OCI-M2 (cell line): Measurements from ENCODE around the gene CELF2.

ENCODE experiments used
- DNase-seq: peaks from one replicate; lab custom pipeline; 2025; ENCODE audit not compliant: unreplicated experiment; lab: John Stamatoyannopoulos, UW

Gene CELF2

DNA sequence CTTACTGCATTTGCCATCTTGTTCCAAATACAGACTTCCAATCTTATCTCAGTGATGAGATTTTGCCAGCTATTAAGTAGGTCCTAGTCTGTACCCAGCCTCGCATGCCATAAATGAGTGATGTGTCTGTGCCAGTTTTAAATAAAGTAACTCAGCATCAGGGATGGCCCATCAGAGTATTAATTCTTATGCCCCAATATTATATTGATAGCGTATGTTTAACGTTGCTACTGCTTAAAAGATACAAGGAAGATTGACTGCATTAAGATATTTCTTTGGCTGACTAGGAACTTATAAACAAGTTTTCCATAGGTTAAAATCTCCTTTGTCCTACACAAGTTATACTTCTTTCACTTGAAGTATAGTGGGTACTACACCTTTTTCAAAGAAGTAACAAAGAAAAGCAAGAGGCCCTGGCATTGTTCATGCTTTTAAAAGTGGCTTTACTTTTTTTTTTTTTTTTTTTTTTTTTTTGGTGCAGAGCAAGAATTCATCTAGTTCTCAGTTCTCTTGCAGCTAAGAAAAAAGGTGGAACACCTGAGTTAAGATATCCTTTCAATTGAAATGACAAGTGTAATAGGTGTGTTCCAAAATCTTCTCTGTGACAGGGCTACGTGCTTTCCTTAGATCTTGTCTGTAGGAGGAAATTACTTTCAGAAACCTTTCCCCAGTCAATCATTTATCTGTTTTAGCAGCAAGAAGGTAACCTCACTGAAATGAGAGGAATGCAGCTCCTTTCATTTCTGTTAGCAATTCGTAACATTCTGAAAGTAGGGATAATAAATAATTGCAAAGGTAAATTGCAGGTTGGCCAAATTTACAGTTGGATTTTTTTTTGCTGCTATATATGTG is 245.0 kb downstream of the CELF2 start:
- no peak for DNase-seq

DNA sequence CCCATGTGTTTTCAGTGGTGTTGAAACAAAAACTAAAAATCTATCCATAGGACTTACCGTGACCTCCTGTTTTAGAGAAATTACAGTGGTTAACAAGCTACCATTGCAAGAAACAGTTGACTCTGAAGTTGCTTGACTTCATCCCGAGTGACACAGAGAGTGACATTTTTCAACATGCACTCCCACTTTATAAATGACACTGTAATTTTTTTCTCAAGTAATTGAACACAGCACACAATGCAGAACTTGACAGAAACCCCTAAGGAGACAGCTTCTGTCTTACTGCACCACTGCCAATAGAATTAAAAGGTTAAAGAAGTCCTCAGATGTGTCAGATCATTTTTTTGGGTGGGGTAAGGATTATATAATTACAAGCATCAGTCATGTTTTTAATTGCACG is 246.1 kb downstream of the CELF2 start:
- DNase-seq, result no peak

DNA sequence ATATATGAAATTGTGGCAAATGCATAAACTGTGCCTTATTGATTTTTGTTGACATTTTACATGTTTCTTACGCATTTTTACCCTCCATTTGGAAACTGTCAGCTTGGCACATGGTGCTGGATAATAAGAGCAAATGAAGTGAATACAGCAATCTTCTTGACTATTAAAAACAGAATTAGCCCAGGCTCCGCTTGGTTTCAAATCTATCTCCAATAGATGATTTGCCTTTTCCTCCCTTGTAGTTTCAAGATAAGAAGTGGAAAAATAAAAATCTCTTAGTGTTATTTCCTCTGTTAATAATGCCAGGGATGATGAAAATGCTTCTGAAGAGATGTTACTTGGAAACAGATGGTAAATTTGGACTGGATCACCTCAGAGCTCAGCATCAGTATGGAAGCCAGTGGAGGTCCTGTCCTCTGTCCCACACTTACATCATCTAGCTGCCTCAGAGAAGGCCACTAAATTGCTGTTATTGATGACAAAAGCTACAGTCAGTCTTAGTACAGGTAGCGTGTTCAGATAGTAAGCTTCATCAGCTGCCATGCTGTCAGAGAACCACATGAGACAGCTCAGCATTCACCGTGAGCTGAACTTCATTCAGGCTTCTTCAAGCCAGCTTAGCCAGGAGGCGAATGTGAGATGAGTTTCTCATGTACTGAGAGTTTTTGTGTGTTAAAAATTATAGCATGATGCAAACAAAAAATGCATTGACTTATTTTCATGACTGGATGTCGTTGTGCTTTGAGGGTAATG is 246.8 kb downstream of the CELF2 start:
- no peak for DNase-seq

DNA sequence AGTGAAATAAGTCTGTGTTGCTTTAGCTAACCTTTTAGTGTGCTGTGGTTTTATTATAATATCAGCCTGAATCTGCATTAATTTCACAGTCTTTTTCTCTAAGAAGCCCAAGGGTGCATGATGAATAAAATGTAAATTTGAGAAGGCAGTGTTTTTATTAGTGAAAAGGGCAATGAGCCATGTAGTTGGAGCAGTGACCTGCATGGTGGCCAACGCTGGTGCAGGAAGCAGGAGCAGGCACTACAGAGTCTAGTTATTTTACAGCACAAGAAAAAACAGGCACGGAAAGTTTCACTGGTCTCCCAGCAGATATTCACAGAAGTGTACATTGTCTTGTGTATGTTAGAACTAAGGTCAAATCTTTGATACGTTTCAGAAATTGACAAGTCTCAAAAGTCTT is 247.8 kb downstream of the CELF2 start:
- no peak for DNase-seq

DNA sequence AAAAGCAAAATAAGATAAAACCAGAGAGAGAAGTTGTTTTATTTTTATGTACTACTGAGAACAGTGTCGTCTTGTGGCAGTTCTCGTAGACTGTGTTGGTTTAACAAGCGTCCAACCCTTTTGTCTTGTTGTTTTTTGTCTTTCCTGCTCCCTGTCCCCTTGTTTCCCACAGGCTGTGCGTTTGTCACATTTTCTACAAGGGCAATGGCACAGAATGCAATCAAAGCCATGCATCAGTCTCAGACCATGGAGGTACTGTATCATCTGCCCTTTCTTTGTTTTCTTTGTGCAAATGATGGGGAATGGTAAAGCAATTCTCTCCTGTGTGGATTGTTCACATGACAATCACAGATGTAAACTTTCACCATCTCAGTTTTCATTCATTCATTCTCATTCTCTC is 248.8 kb downstream of the CELF2 start:
- no peak for DNase-seq

DNA sequence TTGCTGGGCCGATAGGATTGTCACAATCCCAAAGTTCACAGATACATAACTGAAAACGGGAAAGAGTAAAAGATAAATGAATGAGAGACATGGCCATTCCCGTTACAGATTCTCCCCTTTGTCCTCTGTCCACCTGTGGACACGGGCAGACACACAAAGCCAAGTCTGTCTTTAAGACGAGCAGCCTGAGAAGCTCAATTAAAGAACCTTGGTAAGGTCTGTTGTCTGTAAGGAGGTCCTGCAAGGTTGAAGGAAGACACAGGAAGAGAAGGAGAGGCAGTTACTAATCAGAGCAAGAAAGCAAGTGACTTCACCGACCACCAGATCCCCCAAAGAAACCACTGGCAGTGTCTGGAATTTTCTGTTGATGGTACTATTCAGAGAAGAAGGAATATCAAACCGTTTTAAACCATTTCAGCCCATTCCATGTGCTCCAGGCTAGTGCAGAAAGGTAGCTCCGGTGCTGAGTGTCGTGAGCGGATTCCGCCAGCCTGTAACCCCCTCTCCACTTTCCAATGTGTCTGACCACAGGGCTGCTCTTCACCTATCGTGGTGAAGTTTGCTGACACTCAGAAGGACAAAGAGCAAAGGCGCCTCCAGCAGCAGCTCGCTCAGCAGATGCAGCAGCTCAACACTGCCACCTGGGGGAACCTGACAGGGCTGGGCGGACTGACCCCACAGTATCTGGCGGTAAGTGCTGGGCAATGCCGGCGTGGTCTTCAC is 252.6 kb downstream of the CELF2 start:
- DNase-seq, result no peak

DNA sequence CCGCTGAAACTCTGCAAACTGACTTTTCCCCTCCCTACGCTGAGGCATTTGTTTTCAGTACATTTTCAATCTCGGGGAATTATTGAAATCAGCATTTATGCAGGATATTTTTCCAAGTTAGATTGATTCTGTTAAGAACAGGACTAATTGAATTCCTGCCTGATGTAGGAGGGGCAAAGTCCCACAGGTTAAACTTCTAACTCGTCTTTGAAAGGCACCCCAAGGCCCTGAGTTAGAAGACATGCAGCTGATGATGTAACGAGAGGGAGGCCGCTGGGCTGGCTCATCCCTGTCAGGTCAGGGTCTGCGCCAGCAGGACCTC is 253.1 kb downstream of the CELF2 start:
- no peak for DNase-seq

DNA sequence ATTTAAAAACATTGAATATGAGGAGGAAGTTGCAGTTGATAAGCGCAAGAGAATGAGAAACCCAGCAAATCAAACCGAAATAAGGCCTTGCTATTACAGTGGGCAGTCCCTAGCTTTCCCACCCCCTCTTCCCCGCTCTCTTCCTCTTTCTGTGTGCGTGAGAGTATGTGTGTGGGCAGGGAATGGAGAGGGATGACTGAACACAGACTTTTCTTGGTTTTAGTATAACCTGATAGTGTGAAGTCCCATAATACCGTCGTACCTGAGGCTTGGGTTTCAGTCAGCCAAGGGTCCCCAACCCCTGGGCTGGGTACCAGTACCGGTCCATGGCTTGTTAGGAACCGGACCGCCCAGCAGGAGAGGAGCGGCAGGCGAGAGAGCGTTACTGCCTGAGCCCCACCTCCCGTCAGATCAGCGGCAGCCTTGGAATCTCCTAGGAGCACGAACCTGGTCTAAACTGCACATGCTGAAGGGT is 255.3 kb downstream of the CELF2 start:
- DNase-seq, result no peak

DNA sequence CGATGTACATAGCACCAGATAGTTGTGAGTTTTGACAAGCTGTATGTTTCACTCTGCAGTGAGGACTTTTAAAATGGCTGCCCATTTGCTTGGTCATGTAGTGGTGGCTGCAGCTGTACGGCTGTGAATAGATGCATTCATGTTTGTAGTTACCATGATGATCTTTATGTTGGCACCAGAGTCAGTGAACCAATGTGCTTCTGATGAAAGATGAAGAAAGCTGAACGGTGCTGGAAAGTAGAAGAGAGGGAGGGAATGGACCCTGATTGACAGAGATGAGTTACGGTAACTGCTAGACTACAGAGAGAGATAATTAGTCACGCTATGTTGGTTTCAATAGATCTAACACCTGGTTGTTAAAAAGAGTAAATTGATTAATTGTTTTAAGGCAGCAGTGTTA is 256.8 kb downstream of the CELF2 start:
- no peak for DNase-seq

DNA sequence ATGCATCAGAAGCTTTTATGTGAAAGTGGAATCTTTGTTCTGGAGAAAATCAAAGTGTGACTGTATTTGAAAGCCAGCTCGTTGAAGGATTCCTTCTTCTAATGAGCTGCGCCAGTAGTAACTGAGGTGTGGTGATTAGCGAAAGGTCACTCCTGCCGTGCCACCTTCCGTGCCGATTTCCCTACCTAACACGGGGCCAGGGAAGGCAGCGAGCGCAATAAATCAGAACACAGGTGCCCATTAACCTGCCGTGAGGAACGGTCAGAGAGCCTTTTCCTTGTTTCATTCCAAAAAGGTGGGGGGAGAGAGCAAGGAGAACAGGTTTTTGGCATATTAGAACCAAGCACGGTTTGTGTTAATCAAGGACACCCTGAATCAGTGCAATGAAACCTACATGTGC is 258.0 kb downstream of the CELF2 start:
- DNase-seq, result no peak

DNA sequence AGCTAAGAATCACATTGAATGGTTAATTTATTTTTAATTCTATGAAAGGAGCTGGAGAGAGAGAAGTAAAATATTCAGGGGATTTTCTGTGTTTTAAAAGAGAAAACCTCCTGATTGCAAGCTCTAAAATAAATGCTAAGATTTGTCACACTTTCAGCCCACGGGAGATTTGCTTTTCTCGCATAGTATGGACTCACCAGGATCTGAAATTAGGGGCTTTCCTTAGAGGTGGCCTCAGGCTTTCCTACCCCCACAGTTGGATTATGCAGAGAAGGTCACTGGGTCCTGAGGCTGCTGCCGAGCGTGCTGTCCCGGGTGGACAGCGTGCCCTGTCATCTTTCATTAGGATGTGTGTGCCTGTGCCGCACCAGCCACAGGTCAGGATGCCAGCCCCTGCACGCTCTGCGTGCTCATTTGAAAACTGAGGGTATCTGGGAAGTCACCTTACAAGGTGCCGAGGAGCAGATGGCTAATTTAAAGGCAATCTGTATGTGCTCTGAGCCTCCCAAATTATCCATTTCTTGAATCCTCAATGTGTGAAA is 258.8 kb downstream of the CELF2 start:
- no peak for DNase-seq

DNA sequence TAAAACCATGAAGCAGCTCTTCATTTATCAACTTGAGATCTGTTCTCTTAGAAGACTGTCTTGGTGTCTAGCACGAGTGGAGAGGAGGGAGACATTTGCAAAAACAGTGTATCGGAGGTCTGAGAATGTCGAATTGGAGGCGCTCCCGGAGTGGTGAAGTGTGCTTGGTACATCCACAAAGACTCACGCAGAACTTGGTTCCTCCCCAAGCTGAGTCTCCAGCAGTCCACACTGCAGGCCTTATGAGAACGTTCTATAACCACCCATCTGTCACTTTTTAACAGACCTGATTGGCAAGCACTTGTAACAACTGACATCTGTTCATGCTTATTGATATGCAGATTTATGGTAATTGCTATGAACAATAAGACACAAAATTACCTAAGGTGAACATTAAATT is 261.6 kb downstream of the CELF2 start:
- no peak for DNase-seq

DNA sequence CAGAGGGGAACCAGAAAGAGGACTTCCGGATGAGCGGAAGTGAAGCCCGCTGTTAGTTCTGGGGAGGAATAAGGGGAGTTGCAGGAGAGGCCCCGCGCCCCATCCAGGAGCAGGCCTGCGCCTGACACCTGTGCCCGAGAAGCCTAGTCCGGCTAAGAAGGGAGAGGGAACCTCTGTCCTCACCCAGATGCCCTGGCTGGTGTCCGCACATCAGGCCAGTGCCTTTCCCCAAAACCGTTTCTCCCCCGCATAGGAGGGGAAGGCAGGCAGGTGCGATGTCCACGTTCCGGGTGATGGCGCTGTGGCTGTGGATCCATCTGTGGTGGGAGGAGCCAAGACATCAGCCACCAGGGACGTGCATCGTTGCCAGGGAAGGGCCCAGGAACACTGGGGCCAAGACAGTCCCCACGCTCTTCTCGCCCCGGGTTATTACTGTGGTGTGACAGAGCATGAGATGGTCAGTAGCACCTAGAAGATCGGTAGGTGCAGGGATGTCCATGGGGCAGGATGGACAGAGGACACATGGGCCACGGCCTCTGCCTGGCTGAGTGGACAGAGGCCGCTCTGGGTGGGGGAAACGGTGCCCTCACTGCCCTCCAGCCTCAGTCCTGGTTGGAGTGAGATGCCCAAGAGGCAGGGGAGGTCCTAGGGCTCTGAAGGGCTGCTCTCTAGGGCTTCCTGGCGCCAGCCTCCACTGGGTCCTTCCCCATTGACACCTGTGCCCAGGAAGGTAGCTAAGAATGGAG is 262.7 kb downstream of the CELF2 start:
- DNase-seq, result no peak

DNA sequence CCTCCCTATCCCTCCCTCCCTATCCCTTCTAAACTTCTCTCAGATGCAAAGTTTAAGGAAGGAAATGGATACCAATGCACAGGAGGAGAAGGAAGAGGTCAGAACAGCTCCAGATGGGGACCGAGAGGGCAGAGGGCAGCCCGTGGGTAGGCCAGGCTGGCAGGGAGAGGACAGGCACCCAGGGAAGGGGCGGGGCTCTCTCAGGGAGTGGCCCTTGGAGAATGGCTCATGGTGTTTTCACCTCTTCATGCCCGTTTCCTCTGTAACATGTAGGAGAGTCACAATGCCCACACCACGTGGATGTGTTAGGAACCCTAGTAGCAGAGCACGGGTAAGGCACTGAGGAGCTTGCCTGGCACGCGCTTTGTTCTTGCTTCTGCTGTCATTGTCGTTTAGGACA is 264.5 kb downstream of the CELF2 start:
- no peak for DNase-seq

DNA sequence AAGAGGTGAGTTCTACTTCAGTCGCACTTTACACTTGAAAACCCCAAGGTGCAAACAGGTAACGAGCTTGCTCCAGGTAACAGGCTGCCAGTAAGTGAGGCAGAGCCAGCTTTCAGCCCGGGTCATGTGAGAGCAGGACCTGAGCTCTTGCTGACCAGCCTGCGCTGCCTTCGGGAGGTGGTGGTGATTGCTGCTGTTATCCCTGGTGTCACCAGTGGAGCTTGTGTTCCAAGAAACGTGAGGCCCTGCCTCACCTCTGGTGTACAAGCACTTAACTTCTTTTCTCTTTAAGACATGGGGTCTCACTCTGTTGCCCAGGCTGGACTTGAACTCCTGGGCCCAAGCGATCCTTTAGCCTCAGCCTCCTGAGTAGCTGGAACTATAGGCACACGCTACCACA is 265.0 kb downstream of the CELF2 start:
- DNase-seq, result no peak

DNA sequence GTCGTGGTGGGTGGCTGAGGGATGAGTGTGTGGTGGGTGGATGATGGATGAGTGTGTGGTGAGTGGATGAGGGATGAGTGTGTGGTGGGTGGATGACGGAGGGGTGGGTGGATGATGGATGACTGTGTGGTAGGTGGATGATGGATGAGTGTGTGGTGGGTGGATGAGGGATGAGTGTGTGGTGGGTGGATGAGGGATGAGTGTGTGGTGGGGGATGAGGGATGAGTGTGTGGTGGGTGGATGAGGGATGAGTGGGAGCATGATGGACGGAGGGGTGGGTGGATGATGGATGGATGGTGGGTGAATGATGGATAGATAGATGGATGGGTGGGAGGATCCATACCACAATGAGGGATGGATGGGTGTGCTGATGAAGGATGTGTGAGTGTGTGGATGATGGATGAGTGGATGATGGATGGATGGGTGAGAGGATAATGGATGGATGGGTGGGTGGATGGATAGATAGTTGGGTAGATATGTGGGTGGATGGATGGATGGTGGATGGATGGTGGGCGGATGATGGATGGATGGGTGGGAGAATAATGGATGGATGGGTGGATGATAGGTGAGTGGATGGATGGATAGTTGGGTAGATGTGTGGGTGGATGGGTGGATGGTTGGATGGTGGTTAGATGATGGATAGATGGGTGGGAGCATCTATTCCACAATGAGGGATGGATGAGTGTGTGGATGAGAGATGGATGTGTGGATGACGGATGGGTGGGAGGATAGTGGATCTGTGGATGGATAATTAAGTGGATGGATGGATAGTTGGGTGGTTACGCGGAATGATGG is 266.8 kb downstream of the CELF2 start:
- DNase-seq, result no peak

DNA sequence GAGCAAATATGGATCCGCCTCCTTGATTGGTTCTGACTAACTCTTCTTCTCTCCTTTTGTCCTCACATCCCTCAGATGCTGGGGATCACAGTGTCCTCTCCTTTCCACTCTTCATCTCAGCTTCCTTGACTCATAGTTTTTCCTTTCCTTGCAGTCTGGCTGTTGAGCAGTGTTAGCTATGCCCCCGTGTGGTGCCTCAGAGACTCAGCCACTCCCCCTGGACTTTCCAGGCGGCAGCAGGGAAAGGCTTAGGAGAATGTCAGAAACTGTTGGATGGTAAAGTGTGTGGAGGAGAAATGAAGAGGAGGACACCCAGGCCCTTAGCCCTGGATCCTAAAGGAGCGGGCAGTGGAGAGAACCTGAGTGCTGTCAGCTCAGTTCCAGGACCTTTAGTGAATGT is 267.5 kb downstream of the CELF2 start:
- no peak for DNase-seq

DNA sequence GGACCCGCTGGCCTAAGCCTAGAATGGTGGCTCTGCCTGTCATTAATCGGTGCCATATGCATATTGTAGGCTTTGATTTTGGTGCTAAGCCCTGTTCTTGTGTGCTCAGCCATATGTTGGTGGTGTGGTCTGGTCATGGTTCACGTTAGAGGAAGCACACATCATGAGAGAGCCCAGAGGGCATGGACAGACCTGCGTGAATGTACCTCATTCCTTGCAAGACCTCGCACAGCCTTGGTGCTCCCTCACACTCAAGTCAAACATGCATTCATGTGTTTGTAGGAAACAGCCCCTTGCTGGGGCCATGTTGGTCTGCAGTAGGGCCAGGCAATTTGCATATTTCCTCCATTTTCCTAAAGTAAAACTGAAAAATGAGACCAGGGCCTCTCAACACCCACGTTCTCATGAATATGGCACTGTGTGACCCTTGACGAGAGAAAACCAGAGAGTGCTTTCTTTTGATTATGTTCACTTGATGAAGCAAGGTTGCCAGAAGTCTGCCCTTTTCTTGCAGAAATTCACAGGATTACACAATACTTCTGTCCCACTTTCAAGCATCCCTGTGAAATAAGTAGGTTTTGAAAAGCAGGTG is 268.7 kb downstream of the CELF2 start:
- no peak for DNase-seq

DNA sequence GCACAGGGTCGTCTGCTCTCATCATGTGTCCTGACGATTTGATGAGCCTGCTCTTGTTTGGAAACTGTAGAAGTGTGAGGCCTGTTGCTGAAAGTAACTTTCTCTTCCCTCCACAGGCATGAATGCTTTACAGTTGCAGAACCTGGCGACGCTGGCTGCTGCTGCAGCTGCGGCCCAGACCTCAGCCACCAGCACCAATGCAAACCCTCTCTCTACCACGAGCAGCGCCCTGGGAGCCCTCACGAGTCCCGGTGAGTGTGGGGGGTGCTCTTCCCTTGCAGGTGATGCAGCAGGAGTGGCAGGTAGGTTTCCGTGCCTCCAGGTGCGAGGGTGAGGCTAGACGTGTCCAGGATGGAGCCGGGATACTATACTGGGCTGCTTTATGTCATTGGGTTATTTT is 270.6 kb downstream of the CELF2 start:
- no peak for DNase-seq
